SHP77 treated with DMSO at 0.1 percent for 48 hours (cell line): Measurements from ENCODE around the gene C7orf57.

ENCODE experiments used
- DNase-seq: peaks from one replicate; lab custom pipeline; 2025; lab: John Stamatoyannopoulos, UW

C7orf57 gene

DNA sequence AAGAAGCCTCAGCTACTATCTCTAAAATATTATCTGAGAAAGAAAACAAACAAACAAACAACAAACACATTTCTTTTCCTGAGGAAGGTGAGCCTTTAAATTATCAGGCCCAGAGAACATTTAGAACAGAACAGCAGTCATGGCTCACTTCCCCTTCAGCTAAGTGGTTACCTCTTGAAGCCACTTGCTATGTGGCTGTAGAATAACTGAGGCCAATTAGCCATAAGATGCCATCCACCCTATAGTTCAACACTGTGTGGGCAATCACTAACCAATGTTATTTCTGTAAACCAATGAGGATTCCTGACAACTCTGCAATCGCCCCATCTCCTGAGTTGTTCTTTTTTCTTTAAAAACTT, 50.1 kb downstream of the C7orf57 start:
- DNase-seq, result no peak

GRCh38 chr7:48085942-48086341, 50.6 kb downstream of the C7orf57 start:
- no peak for DNase-seq

- DNase-seq, result no peak
Observed at GRCh38 chr7:48087349-48087748, 52.0 kb downstream of the C7orf57 start.

GRCh38 chr7:48088559-48089045, 53.3 kb downstream of the C7orf57 start:
- DNase-seq, result peak; percentile 86

DNA sequence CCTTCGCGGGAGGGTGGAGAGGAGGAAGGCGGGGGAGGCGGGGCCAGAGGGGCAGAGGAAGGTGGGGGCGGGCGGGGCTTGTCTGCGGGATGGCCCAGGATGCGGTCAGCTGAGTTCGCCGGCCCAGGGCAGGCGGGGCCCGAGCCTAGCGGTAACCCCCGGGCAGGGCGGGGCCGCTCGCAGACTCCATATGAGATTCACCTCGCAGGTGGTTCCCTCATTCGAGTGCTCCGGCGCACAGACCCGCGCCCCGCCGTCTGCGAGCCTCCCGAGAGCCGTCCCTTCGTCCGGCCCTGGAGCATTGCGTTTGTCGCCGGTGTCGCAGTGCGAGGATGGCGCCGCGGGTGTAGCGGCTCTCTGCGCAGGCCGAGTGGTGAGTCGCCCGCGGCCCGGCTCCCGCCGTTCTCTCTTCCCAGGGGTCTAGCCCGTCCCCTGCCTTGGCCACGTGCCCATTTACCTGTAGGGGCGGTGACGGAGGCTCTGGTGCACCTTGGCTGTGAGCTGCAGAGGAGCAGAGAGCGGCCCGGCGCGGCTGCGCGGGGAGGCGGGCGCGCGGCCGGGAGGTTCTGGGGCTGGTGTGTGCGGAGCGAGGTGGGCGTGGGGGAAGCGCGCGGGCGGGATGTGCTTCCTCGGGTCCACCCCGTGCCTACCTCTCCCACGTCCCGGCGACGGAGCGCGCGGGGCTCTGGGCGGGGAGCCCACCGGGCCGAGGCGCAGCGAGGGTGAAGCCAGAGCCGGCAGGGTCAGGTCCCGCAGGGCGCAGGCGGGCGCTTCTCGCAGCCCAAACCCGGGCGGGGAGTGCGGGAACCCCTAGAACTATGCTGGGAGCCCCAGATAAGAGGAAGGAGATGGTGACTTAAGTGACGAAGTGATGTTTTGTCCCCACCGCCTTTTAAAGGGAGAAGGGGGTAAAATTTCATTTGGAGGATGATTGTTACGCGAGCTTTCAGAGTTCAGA, 54.0 kb downstream of the C7orf57 start, which contains the start of gene UPP1:
Gene UPP1 (plus strand): TSS at position 220 of the 958 bp plus-strand sequence. CDS start 5,519 bp downstream, outside the sequence.
- DNase-seq, result peak; percentile 77

DNA sequence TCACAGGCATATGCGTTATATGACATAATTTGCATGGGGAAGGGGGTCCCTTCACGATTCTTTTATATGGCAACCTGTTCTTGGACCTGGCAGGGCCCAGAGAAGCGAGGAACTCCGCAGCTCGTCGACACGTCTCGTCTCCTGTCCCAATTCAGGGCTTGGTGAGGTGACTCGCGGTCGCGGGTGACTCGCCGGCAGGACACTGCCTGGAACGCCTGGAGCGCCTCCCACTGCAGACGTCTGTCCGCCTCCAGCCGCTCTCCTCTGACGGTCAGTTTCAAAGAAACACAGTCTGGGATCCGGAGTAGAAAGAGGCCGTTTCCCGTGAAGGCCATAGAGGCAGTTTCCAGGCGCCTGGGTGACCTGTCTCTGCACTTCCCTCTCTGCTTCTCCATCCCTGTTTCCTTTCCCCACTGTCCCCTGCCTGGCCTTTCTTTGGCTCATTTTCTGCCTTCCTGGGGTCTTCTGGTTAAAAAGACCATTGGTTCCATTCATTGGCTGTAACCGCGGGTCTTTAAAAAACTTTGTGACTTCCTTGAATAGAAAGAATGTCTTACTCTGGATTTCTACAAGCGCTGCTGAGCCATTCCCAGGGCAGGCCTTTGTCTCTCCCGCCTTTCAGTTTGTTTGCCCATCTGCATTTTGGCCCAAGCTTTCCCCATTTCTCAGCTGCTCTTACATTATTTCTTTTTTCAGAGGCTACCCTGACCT, 54.9 kb downstream of the C7orf57 start:
- DNase-seq, result no peak

DNA sequence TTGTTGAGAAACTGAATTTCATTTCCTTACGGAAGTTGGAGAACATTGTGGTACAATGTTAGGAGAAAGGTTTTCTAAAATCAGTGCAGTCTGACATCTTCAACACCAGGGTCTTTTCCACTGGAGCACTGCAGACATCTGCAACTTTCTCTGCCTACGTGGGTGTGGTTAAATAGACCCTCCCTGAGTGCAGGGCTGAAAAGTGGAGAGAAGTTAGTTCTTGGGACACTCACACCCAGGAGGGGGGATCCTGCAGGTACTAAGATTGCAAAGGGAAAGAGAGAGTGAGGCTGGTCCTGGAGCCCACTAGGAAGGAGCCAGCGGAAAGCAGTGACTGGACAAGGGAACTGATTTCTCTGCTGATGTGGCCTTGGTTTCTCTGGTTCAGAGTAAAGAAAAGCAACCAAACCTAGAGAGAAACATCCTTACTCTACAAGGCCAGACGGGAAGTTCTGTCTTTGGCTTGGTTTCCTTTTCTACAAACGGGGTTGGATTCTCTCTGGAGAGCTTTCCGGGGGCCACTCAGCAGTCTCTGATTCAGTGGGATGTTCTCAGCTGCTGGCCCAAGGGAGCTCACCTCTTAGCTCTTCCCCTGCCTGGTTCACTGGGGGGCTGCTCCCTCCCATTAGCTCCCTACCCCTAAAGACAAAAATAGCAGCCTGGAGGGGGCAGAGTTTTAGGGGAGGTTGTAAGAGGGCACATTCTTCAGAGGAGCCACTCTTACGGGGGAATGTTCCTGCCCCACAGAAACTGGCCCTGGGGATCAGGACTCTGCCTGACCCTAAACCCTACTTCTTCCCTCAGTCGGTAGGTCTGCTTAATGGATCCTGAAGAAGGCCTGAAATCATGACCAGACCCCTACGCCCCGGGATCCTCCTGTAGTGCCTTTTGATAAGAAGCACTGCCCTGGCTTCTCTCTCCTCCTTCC, 56.4 kb downstream of the C7orf57 start:
- DNase-seq, result no peak

- DNase-seq, result no peak
Observed at GRCh38 chr7:48094861-48095293, 59.5 kb downstream of the C7orf57 start.

DNA sequence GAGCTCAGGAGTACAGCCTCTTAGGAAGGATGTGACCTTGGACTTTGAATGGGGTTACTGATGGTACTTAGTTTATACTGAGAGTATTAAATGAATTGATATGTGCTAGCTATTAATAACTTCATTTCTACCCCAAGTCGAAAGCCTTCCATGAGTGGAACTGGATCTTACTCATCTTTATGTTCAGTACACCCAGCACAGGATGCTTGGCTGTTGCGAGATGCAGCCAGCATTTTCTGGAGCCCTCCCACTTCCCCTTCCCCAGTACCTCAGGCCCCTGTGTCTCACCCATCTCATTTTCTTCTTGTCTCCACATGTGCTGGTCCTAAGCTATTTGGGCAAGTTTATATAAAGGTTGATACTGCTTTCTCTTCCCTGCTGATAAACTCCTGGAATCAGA, 60.9 kb downstream of the C7orf57 start:
- no peak for DNase-seq

DNA sequence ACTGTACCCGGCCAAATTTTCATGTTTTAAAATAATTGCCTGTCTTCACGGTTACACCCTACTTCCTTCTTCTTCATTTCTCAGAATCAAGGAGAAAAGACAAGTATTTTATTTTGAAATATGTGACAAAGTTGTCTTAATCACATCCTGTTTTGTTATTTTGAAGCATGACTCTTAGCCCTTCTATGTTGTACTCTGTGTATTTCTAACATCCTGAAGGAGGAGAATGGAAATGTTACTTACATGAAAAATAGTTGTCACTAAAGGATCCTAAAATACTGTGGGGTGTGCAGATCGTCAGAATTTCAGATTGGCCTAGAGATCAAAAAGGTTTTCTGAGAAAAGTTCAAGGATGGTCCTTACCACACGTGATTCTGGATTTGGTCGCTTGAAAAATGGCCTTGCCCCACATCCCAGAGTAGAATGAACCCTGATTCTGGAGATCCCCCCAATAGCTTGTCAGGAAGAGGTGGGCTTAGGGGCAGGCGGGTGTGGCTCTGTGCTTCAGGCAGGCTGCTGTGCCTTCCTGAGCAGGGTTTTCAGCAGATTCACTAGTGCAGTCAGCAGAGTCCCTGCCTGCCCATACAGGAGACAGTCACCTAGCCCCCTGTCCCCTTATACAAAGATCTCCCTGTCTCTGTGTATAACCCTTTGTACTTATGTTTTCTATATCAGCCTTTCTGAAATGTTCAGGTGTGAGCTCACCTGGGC, 62.3 kb downstream of the C7orf57 start:
- no peak for DNase-seq

GRCh38 chr7:48098846-48099245, 63.5 kb downstream of the C7orf57 start:
- no peak for DNase-seq

DNA sequence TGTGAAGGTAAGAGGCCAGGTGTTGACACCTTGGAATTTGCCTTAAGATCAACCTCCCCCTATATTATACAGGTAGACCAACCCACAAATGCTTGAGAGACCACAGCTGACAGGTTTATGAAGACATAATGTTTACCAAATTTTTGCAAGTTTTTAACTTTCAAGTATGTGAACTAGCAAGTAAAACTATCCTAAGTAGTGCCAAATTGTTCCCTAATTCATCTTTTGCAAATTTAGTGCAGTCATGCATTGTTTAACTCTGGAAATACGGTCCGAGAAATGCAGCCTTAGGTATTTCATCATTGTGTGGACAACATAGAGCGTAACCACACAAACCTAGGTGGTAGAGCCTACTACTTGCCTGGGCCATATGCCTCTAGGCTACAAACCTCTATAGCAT, 64.4 kb downstream of the C7orf57 start:
- DNase-seq, result no peak

DNA sequence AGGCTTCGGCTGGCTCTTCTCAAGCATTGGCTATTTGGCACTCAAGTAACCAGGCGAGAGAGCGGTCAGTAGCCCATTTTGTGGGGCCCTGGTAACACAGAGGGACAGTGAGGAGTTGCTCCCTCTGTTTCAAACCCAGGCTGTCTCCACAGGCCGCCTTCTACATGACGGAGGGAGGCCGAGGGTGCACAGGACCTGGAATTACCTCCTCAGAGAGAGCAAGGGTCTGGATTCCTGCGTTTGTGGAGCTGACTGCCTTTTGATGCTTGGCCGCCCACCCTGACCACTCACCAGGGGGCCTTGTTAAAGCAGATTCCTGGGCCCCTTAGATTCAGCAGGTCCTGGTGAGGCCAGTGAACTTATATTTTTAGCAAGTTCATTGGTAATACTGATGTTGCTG, 66.0 kb downstream of the C7orf57 start:
- no peak for DNase-seq

- DNase-seq, result peak; percentile 76
Observed at GRCh38 chr7:48101968-48102367, 66.6 kb downstream of the C7orf57 start.

DNA sequence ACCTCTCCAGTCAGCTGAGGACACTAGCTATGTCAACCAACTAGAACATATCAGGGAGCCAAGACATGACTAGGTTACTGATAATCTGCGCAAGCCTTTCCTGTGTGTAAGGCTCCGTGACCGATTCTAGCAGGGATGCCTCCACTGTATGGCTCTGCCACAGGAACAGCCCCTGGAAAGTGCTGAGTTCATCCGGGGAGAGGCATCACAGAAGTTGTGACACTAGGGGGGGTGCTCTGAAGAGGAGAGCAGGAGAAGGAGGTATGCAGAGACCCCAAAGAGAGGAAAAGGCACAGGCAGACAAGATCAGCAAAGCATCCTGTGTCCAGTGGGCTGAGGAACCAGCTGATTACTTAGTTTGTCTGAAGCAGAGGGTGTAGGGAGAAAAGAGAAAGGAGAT, 67.2 kb downstream of the C7orf57 start:
- DNase-seq, result no peak

DNA sequence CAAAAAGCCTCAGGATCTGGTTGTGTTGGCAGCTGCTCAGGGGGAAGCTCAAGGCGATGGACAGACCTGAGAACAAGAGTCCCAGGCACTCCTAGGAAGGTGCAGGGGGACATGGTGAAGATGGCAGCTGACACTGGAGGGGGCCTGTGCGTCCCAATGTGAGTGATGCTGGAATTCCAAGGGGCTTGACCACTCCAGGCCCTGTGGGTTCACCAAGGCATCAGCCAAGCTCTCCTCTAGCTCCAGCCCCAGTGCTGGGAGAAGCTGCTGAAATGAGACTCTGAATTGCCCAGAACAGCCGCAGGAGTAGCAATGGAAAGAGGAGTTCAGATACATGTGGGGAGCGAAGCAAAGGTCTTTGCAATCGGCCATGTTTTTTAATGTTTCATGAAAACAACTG, 69.7 kb downstream of the C7orf57 start:
- DNase-seq, result no peak

GRCh38 chr7:48106906-48107659, 71.7 kb downstream of the C7orf57 start:
- DNase-seq, result no peak

DNA sequence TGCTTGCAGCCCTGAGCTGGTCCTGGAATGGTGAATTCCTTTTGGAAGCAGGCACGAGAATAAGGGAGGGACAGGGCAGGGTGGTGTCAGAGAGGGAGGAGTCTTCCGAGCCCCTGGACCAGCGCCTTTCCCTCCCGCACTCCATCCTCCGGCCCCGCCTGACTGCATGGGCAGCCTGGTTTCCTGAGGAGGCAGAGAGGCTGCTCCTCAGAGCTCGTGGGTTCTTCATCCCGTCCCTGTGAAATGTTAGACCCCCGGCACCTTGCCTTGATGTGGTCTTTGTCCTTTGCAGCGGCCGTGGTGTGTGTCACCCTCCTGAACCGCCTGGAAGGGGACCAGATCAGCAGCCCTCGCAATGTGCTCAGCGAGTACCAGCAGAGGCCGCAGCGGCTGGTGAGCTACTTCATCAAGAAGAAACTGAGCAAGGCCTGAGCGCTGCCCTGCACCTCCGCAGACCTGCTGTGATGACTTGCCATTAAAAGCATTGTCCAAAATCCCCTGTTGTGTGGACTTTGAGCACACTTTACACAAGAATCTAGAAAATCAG, 72.7 kb downstream of the C7orf57 start:
- DNase-seq, result no peak

- no peak for DNase-seq
Observed at GRCh38 chr7:48108959-48109847, 73.9 kb downstream of the C7orf57 start.
